Activated CD4-positive, alpha-beta T cell treated with anti-CD3 and anti-CD28 coated beads, Interleukin-2, amount 50 U/mL, for 16 hours (primary cell): ENCODE data around the gene ZNF879.

ENCODE experiments used
- DNase-seq: peaks from one replicate; pipeline ENCODE4 v3.0.0-alpha.2; 2020

The ZNF879 gene

DNA sequence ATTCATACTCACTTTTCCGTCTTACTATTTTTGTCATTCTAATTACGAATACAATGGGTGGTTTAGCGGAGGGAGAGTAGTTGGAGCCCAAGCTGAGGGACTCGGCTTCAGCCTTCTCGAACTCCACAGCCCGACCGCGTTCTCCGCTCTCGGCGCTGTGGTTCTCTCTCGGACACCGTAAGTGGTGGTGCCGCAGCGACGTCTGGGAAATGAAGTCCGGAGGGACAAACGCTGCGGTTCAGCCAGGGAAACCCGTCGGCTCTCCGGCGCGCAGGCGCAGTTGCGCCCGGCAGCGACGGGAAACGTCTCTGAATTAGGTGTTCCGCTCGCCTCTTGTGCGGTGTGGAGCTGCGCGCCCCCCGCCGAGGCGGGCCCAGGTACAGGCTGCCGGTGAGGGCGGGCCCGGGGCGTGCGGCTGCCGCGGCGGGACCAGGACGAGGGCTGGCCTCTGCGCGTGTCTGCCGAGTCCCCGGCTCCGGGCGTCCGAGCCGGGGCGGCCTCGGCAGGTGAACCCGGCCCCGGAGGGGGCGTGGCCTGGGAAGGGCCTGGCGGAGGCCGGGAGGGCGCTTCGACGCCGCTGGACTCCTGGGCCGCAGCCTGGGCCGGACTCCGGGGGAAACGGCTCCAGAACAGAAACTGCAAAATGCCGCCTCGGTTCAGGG, at the start of gene ZNF879:
Gene ZNF879, plus strand, starts transcription at position 277 of the 662 bp plus-strand sequence. CDS start 1,201 bp downstream, outside the sequence.
- DNase-seq = peak; percentile 91

DNA sequence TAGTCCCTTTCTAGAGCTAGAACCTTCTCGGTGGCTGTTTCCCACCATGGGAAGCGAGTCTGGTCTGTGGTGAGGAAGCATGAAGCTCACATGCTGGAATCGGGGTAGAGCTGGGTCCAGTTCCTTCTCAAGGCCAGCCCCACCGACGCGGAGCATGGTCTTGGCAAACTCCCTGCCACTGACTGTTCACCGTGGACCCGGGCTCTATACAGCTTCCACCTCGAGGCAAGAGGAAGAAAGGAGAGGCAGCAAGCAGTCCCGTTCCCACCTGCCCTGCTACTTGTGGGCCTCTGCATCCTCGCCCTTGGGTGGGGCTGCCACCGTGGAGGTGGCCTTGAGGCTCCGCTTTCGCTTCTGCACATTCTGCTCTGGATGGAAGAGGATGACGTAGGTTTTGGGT, 42.2 kb upstream of the ZNF879 start:
- no peak for DNase-seq

DNA sequence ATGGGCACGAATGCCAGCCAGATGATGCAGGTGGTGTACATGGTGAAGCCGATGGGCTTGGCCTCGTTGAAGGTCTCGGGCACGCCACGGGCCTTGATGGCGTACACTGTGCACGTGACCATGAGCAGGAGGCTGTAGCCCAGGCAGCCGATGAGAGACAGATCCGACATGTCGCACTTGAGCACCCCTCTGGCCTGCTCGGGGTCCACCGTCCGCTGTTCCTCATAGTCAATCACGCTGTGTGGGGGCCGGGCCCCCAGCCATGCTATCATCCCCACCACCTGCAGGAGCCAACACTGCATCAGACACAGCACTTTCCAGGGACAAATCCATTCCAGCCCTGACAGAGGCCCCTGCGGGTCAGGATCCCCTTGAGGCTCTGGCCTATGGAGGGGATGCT, 40.7 kb upstream of the ZNF879 start:
- DNase-seq = no peak

DNA sequence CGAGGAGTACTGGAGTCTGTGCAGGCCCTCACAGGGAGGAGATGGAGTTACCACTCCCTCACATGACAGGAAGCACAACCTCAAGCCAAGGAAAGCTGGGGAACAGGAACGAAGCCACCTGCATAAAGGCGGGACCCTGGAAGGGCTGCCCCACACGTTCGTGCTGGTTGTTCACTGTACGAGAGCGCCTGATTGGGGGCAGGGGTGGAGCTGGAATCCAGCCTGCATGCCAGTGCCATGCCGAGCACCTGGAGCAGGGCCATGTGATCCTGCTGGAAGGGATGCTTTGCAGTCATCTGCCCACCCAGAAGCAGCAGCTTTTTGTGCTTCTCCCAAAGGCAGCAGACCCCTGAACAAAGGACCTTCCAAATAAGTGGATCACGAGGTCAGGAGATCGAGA, 39.9 kb upstream of the ZNF879 start:
- no peak for DNase-seq

DNA sequence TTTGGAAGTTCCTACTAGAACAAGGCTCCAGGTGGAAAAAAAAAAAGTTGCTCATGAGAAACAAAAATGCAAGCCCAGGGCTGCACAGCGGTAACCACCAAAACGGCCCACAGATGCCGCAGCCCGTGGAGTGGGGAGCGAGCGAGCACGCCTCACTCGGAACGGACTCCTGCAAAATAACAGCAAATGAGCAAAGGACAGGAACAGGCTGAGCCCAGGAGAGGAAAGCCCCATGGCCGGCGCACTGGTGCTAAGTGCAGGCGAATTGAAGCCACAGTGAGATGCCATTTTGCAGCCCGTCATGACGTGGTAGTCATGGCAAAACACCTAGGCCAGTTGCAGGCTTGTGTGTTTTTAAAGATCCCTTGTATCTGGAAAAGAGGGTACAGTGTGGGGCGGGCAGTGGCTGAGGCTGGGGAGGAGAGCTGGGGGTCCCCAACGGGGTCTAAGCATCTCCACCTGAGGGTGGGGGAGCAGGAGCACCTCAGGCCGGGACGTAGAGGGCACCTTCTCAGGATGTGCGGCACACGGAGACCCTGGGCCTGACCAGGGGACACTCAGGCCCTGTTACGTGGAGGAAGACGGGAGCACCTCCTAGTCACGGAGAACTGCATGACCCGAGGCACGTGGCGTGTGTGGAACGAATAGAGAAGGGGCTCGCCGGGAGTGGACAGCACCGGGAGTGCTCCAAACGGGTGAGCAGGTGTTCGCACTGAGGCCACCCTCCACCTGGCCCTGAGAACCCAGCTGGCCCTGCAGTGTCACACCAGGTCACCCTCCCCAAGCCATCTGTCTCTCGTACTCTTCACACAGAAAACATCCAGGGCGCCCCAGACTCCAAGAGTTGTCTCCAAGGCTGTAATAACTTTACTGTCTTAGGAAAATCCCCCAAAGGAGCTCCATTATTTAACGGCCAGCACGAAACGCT, 39.2 kb upstream of the ZNF879 start:
- DNase-seq = no peak

DNA sequence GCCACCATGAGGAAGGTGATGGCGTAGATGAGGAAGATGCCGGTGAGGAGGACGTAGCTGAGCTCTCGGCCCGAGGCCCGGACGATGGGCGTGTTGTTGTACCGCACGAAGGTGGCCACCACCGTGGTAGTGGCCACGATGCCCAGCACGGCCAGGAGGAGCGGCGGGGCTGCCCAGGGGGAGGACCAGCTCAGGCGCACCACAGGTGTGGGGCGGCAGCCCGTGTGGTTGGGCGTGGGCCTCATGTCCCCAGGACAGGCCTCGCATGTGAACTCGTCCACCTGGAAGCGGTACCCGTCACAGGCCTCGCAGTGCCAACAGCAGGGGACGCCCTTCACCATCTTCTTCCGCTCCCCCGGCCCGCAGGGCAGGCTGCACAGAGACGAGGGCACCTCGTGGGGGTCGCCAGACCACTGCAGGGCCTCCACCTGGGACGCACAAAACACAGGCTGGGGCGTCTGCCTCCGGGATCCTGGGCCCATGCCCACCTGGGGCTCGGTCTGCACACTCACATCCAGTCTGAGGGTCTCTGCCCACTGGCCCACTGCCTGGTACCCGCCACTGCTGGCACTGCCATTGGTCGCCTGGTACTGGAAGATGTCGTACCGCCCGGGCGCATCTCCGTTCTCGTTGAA, 37.2 kb upstream of the ZNF879 start:
- DNase-seq = no peak

DNA sequence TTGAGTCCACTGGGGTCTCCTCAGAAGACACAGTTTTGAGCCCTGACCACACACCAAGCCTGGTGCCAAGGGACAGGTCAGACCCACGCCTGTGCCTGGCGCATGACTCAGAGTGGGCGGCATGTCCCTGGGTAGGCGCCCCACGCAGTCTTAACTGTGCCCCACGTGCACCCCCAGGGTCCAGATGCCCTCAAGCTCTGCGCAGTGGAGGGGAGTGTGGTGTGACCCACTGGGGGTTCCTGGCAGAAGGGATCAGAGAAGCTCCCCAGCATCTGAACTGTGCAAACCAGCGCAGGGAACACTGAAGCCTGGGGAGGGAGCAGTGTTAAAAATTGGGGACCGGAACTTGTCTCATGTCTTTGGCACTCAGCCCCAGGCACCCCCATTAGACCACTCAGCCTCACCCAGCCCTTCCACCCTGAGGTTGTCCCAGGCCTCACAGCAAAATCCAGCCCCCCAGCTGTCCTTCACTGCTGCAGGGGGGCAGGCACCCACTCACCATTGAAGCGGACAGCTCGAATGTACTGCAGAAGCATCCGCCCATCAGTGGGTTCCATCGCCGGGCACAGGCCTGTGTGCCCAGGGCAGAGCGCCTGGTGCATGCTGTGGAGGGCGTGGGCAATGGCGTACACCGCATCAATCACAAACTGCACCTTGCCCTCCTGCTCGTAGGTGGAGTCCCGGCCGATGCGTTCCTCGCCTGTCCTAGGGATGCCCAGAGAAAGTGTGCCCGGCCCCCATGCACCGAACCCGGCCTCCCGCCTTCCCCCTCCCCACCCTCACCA, 35.0 kb upstream of the ZNF879 start:
- no peak for DNase-seq

DNA sequence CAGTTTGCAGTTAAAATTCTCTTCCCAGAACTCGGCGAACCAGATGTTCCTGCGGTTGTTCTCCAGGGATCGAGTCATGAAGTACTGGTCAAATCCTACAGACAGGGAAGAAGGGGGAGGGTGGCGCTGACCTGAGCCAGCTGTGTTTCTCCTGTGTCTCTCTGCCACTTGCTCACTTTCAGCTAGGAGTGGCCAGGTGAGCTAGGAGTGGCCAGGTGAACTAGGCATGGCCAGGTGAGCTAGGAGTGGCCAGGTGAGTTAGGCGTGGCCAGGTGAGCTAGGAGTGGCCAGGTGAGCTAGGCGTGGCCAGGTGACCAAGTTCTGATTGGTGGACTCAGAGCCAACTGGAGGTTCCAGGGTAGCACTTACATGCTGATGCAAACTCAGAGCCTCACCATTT, 34.3 kb upstream of the ZNF879 start:
- DNase-seq = no peak

DNA sequence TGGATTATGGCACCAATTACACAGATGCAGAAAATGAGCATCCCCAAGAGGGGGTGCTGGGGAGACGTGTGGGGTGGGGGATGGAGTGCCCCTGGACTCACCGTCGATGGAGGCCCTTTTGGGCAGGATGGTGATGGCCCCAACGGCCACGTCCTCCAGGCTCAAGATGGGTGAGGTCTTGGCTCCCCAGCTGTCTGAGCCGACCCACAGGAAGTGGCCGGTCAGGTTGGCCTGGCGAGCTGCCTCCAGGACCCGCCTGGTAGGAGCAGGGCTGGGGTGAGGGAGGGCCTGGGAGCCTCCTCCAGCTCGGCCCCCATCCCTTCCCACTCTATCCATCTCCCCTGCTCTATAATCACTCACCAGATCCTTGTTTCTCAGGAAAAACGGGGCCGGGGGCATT, 33.1 kb upstream of the ZNF879 start:
- no peak for DNase-seq

DNA sequence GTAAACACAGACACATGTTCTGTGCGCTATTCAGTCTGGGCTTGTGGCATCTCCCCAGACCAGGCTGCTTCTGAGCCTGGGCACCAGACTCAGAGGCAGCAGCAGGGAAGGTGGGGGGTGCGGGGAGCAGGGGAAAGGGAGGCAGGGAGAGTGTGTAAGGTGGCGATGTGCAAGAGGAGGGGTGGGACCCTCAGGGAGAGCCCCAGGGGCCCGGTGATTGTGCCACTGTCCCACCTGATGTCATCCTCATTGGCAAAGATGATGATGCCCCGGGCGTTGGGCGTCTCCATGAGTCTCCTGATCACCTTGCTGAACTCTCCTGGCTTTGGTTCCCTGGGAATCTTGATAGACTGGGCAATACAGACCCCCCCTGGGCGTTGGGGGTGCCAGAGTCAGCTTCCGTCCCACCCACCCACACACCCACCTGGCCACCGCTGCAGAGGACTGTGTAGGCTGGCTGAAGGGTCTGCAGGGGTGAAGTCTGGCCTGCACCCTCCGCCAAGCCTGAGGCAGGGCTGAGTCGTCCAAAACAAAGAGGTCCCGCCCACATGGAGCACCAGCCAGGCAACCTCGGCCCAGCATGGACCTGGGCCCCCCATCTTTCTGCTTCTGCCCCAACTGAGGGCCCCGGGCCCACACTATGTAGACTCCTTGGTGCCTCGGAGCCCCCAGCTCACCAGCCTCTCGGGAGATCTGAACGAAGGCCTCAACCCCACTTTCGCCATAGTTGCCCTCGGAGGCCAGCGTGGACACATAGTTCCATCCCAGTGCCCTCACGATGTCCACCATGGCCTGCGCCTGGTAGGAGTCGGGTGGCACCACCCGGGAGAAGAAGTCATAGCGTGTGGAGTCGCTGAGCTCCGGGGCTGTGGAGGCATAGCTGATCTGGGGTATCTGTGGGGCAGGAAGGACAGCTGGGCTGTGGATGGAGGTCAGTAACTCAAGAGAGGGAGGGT, 32.1 kb upstream of the ZNF879 start:
- DNase-seq = no peak

DNA sequence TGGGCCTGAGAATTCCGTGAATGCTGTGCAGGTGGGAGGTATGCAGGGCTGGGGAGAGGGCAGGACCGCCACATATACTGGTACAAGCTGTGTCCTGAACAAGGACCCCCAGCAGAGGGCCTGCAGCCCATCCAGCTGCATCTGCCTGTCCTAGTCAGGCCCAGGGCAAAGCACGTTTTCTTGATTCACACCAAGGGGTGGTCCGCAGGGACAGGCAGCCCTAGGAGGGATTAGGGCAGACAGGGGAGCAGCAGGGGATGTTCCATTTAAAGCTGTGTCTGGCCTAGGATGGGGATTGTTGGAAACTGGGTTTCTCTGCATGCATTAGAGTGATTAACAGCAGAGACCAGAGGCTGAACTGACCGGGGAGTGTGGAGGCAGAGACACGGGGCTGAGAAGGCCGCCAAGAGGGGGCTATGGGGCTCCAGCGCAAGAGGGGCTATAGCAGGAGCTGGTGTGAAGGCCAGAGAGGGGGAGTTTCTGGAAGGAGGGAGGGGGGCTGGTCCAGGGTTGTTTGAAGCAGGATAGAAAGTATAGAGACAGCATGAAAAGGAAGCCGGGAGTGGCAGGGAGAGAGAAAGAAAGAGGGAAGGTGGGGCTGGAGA, 31.2 kb upstream of the ZNF879 start:
- no peak for DNase-seq

DNA sequence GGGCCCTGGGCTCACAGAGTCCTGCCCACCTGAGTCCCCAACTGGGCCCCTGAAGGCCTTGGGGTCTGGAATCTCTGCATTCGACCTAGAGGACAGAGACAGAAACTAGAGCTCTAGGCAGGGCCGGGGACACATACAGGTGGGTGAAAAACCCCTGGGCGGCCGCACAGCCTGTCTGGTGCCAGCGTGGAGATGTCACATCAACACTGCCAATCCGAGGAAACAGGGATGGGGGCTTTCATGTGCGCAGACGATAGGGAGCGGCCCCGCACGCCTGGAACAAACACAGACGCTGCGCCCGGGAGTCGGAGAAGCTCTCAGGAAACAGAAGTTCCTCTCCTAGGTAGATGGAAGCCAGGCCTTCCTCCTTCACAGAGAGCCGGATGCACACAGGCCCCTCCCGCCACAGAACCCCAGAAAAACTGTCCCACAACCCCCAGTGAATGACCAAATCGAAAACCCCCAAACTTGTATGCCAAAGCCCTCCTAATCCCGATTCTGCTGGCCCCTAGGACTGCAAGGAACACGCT, 30.3 kb upstream of the ZNF879 start:
- no peak for DNase-seq

DNA sequence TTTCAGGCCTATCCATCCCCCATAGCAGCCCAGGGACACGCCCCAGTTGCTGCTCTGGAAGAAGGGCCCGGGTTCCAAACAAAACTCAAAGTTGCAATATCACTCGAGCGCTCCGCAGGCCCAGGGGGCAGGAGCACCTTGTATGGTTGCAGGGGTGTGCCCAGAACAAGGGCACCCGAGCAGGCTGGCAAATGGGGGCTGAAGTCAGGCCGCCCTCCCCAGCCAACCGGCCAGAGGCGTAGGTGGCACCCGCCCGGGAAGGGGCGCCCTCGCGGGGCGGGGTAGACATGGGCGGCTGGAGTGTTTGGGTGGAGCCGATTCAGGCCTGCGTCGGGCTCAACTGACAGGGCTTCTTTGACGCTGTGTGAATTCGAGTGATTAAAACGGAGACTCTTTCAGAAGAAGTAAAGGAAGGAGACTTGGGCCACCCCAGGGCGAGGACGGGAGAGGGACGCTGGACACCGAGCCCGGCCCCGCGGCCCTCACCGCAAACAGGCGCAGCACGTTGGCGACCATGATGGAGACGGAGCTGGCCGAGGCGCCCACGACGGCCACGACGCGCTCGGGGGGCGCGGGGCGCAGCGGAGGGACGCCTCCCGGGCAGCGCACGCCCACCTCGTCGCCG, 29.5 kb upstream of the ZNF879 start:
- no peak for DNase-seq

DNA sequence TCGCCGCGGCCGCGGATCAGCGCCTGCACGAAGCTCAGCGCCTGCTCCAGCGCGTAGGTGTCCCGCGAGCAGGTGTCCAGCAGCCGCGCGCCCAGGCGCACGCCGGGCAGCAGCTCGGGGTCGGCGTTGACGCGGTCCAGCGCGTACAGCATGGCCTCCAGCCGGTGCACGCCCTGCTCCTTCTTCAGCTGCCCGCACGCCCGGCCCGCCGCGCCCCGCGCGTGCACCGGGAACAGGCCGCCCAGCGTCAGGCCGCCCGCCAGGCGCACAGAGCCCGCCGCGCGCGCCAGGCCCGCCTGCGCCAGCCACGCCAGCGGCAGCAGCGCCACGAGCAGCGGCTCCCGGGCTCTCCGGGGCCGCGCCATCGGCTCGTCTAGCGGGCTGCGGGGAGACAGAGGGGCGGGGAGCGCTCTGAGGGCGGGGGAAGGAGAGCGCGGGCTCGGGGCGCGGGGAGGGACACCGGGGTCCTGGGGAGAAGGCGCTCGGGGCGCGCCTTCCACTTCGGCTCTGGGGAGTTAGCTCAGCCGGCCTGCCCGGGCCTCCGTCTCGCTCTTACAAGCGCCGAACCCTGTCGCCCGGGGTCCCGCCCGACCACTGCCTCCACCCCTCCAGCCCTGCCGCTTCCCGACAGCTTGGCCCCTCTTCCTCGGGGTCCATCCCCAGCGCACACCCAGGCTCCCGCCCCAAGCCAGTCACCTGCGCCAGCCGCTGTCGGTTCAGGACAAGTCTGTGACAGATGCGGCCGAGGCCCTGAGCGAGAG, 28.8 kb upstream of the ZNF879 start, which contains the start of gene GRM6:
Gene GRM6, minus strand, starts transcription at position 741 of the 761 bp plus-strand sequence. Its CDS starts 376 bp downstream, at position 365.
- DNase-seq = no peak

DNA sequence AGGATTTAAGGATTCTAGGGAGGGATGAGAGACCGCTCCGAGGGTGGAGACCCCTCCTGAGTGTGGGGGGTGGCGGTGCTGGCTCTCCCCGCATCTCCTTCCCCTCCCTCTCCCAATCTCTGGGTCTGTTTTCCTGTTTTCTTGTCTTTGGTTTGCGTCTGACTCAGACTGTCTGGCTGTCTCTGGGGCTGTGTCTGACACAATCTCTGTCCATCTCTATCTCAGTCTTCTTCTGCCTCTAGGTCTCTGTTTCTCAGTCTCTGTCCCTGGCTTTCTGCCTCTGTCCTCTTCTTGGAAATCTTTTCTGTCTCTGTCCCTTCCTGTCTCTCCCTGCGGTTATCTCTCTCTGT, 28.3 kb upstream of the ZNF879 start:
- no peak for DNase-seq

DNA sequence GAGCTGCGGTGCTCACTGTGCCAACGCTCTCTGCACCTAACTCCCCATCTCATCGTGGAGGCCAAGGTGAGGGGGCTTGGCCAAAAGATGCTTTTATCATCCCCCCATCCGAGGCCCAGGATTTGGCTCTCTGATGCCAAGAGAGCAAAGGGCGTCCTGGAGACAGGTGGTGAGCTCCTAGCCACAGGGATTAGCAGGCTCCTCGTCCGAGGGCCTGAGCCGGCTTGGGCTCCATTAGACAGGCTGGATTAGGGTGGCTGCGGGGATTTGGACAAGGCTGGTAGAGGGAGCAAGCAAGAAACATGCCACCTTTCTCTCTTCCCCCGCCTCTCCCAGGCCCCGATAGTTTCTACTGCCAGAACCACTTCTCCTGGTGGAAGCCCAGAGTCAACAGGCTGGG, 27.4 kb upstream of the ZNF879 start:
- DNase-seq = no peak

DNA sequence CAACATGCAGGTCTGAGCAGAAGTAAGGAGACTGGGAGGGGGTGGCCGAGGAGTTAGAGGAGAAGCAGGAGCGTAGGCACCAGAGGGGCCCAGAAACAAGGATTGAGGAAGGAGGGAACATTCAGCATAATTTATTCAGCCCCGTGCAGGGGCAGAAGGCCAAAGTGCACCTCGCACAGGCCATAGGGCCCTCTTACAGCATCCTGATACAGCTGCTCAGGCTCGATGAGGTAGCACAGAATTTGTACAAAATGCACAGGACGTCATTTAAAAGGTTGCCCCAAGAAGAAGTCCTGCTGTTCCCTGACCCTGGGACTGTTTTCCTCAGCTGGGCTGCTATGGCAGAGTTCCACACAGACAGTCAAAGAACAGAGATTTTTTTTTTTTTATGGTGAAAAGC, 26.4 kb upstream of the ZNF879 start:
- DNase-seq = no peak

DNA sequence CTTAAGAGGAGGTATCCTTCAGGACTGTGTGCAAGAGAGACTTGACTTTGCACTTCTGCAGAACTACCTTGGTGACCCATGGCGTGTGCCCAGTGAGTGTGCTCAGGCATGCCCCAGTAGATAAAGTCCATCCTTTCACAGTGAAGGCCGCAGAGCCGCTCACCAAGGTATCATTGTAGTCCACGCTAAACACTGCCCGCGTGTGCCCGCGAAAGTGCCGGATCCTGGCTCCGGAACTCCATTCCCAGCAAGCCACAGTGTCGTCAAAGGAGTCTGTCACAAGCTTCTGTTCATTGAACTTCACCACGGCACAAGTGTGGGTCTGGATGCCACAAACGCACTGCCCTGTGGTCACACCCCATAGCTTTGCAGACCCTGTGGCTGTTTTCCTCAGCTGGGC, 25.2 kb upstream of the ZNF879 start:
- DNase-seq = no peak

DNA sequence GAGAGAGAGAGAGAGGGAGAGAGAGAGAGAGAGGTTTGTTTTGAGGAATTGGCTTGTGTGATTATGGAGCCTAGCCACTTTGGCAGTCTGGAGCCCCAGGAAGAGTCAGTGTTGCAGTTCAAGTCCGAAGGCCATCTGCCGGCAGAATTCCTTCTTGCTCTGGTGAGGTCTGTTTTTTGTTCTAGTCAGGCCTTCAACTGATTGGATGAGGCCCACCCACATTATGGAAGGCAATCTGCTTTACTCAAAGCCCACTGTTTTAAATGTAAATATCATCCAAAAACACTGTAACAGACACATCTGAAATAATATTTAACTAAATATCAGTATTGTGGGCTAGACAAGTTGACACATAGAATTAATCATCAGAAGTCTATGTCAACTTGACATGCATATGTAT, 17.0 kb upstream of the ZNF879 start:
- no peak for DNase-seq

DNA sequence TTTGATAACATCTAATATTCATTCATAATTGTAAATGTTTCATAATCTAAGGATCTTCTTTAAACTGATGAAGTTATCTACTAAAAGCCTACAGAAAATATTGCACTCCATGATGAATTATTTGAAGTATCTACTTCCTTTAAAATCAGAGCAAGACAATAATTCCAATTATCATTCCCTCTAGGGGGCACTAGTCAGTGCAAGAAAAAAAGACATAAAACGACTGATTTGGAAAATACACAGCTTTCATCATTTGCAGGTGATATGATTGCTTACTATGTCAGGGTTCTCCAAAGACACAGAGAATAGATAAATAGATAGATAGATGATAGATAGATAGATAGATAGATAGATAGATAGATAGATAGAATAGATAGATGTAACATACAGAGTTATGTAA, 14.9 kb upstream of the ZNF879 start:
- no peak for DNase-seq
